ENCODE results near the gene PRR16. TPM values are rescaled to one million over a fixed set of nuclear protein-coding genes. Genes with fewer than 3 reads are reported as not detected.

The PRR16 gene
- total RNA-seq, 1 experiment from 2014 or later, result 0.42 TPM

DNA sequence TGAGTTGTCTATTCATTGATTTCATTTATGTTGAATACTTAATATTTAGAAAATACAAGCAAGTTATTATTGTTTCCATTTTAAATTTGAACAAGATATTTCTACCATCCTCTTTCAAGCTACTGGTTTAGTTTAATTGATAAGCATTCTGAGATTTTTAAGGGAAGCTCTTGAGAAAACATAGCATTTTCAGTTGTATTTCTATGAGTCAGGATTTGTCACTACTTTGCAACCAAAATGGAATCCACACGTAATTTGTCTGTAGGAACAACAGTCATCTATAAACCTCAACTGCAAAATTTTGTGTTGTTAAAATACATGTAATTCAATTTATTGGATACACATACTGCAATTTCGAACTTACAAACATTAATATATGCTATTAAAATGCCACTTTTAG is 74.0 kb downstream of the PRR16 start:
- POLR2A ChIA-PET, result no interaction called here
- no peak overlapping the region for H3K27ac Mint-ChIP-seq
- CTCF ChIA-PET, result no interaction called here
- no peak for TF ChIP-seq ZNF281 (CRISPR knock-in tag; IDR thresholded peaks at IDR 0.05)
- TF ChIP-seq ZNF317 (CRISPR knock-in tag; IDR thresholded peaks at IDR 0.05; ENCODE audit: borderline replicate concordance, low read depth), result no peak
- TF ChIP-seq OVOL2 (CRISPR knock-in tag; IDR thresholded peaks at IDR 0.05; ENCODE audit: borderline replicate concordance), result no peak
- DNase-seq (ENCODE audit: low spot score) (no peak), ATAC-seq (no peak)
- H3K4me3 Mint-ChIP-seq, result no peak overlapping the region
- H3K9me3 Mint-ChIP-seq, result peaks cover 5% of the 10 kb centered on the region; the same call in 1 of the 2 replicates
- no peaks in the 10 kb centered on the region for H3K27me3 Mint-ChIP-seq (ENCODE audit: low read depth)
- H3K4me1 Mint-ChIP-seq, result peaks cover 19% of the 10 kb centered on the region
- no peaks in the 10 kb centered on the region for H3K36me3 Mint-ChIP-seq

- POLR2A ChIA-PET, result no interaction called here
- DNase-seq (ENCODE audit: low spot score), result no peak
- Mint-ChIP-seq H3K4me1 (peaks cover 15% of the 10 kb centered on the region), H3K27me3 (ENCODE audit: low read depth) (no peaks in the 10 kb centered on the region), H3K27ac (no peak overlapping the region), H3K9me3 (peaks cover 5% of the 10 kb centered on the region; the same call in 1 of the 2 replicates), H3K36me3 (no peaks in the 10 kb centered on the region), H3K4me3 (no peak overlapping the region)
- ATAC-seq, result no peak
- TF ChIP-seq FOXP1 (CRISPR knock-in tag; IDR thresholded peaks at IDR 0.05; ENCODE audit: borderline replicate concordance), result no peak
- CTCF ChIA-PET, result no interaction called here
Observed at GRCh38 chr5:120538644-120539043, 74.5 kb downstream of the PRR16 start.

DNA sequence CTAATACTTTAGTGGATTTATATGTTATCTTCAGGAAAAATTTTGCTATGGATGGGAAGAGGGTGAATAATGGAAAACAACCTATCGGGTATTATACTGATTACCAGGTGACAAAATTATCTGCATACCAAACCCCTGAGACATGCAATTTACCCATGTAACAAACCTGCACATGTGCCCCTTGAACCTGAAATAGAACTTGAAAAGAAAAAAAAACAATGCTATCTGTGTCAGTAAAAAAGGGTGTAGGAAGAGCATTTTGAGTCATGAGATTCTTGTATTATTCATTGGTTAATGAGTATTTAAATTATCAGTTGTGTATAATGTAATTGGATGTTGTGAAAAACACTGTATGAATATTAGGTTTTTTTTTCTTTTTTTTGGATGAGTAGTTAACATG is 75.4 kb downstream of the PRR16 start:
- Mint-ChIP-seq H3K9me3 (peaks cover 5% of the 10 kb centered on the region; the same call in 1 of the 2 replicates), H3K27ac (no peak overlapping the region), H3K4me1 (peaks cover 14% of the 10 kb centered on the region), H3K4me3 (no peak overlapping the region), H3K36me3 (no peaks in the 10 kb centered on the region), H3K27me3 (ENCODE audit: low read depth) (no peaks in the 10 kb centered on the region)
- no peak for TF ChIP-seq NFYB (CRISPR knock-in tag; conservative IDR thresholded peaks at IDR 0.05; ENCODE audit: low read depth)
- TF ChIP-seq ZBTB43 (CRISPR knock-in tag; IDR thresholded peaks at IDR 0.05), result no peak
- TF ChIP-seq RORB (CRISPR knock-in tag; IDR thresholded peaks at IDR 0.05), result no peak
- no peak for TF ChIP-seq NR1H2 (CRISPR knock-in tag; IDR thresholded peaks at IDR 0.05)
- TF ChIP-seq TEAD1 (CRISPR knock-in tag; IDR thresholded peaks at IDR 0.05), result no peak
- TF ChIP-seq SMAD4 (CRISPR knock-in tag; IDR thresholded peaks at IDR 0.05), result no peak
- TF ChIP-seq, protein P1, sequence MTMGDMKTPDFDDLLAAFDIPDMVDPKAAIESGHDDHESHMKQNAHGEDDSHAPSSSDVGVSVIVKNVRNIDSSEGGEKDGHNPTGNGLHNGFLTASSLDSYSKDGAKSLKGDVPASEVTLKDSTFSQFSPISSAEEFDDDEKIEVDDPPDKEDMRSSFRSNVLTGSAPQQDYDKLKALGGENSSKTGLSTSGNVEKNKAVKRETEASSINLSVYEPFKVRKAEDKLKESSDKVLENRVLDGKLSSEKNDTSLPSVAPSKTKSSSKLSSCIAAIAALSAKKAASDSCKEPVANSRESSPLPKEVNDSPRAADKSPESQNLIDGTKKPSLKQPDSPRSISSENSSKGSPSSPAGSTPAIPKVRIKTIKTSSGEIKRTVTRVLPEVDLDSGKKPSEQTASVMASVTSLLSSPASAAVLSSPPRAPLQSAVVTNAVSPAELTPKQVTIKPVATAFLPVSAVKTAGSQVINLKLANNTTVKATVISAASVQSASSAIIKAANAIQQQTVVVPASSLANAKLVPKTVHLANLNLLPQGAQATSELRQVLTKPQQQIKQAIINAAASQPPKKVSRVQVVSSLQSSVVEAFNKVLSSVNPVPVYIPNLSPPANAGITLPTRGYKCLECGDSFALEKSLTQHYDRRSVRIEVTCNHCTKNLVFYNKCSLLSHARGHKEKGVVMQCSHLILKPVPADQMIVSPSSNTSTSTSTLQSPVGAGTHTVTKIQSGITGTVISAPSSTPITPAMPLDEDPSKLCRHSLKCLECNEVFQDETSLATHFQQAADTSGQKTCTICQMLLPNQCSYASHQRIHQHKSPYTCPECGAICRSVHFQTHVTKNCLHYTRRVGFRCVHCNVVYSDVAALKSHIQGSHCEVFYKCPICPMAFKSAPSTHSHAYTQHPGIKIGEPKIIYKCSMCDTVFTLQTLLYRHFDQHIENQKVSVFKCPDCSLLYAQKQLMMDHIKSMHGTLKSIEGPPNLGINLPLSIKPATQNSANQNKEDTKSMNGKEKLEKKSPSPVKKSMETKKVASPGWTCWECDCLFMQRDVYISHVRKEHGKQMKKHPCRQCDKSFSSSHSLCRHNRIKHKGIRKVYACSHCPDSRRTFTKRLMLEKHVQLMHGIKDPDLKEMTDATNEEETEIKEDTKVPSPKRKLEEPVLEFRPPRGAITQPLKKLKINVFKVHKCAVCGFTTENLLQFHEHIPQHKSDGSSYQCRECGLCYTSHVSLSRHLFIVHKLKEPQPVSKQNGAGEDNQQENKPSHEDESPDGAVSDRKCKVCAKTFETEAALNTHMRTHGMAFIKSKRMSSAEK (CRISPR knock-in tag; IDR thresholded peaks at IDR 0.05; ENCODE audit: borderline replicate concordance), result no peak
- no peak for DNase-seq (ENCODE audit: low spot score)
- no peak for ATAC-seq
- ChIA-PET CTCF (no interaction called here), POLR2A (no interaction called here)

DNA sequence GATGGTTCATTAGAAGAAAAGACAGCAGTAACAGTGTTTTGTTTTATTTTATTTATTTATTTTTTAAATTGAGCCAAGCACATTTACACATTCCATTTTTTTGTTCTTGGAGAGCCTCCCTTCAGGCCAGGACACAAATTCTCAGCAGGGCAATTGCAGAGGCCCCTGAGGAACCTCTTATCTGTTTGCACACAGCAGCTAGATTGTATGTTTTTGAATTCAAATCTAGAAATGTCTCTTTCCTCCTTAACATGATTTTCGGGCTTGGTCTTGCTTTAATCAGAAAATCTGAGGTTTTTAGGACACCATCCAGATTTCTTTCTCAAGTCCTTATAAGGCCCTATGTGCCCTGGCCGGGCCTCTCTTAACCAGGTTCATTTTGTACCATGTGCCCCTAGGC is 76.0 kb downstream of the PRR16 start:
- no peak overlapping the region for H3K4me3 Mint-ChIP-seq
- ATAC-seq (no peak), DNase-seq (ENCODE audit: low spot score) (no peak)
- no peaks in the 10 kb centered on the region for H3K27me3 Mint-ChIP-seq (ENCODE audit: low read depth)
- peaks cover 14% of the 10 kb centered on the region for H3K4me1 Mint-ChIP-seq
- peaks cover 5% of the 10 kb centered on the region; the same call in 1 of the 2 replicates for H3K9me3 Mint-ChIP-seq
- CTCF ChIA-PET, result no interaction called here
- no peak overlapping the region for H3K27ac Mint-ChIP-seq
- POLR2A ChIA-PET, result no interaction called here
- H3K36me3 Mint-ChIP-seq, result no peaks in the 10 kb centered on the region
- TF ChIP-seq E2F4 (CRISPR knock-in tag; IDR thresholded peaks at IDR 0.05; ENCODE audit: borderline replicate concordance, low read depth) (no peak), NFE2L1 (CRISPR knock-in tag; IDR thresholded peaks at IDR 0.05) (no peak), ZNF138 (CRISPR knock-in tag; conservative IDR thresholded peaks at IDR 0.05) (no peak), TP53 (CRISPR knock-in tag; IDR thresholded peaks at IDR 0.05) (no peak), ZBTB43 (CRISPR knock-in tag; IDR thresholded peaks at IDR 0.05) (no peak)

Measured in WTC11 (cell line).